ENCODE data around the gene CALHM2. TPM values are rescaled to one million over a fixed set of nuclear protein-coding genes. Genes with fewer than 3 reads are reported as not detected.

CALHM2 gene
- total and polyA plus RNA-seq, 5 donors from 2014 or later: 26.1 to 72.4 (median 40.0) TPM

DNA sequence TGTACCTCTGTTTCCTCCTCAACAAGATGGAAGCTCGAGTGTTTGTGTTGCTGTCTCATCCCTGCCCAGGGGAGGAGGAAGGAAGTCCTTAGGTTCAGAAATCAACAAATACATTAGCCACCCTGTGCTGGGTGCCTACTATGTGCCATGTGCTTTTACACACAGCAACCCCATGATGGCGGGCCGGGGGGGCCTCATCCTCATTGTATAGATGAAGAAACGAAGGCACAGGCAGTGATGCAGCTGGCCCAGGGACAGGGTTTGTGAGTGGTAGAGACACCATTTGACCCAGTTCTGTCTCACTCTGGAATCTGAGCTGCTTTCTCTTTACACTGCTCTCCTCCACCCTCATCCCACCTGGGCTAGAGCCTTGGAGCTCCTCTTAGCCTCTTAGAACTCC lies 1.9 kb upstream of the CALHM2 start:
- H3K4me3 ChIP-seq (ENCODE audit: low read depth, low read length): no peak overlapping the region
- Mint-ChIP-seq H3K27me3 (no peaks in the 10 kb centered on the region), H3K4me1 (peaks cover 0 to 41% (median 28%) of the 10 kb centered on the region in 4 donors), H3K36me3 (peaks cover 10% of the 10 kb centered on the region), H3K27ac (peak overlapping the region; percentile 32 to 86 (median 85)), H3K9me3 (peaks cover 0 to 2% (median 0%) of the 10 kb centered on the region in 7 donors), H3K4me3 (peak overlapping the region; percentile 84 to 97 (median 94))
- peaks cover 44% of the 10 kb centered on the region for H3K4me1 ChIP-seq (ENCODE audit: control insufficient read depth, insufficient read depth, low read length, poor library complexity, severe bottlenecking)
- no peak overlapping the region for H3K27ac ChIP-seq (ENCODE audit: insufficient read depth, low read length, poor library complexity, severe bottlenecking)
- H3K9me3 ChIP-seq (ENCODE audit: control insufficient read depth in 2 of 2, low read length in 2 of 2): no peaks in the 10 kb centered on the region
- H3K27me3 ChIP-seq (ENCODE audit: control insufficient read depth, insufficient read depth, low read length): no peaks in the 10 kb centered on the region
- DNase-seq (no peak), ATAC-seq (ENCODE audit: low read depth in 2 of 2) (no peak)
- H3K36me3 ChIP-seq (ENCODE audit: control insufficient read depth, insufficient read depth, low read length): peaks cover 9% of the 10 kb centered on the region

DNA sequence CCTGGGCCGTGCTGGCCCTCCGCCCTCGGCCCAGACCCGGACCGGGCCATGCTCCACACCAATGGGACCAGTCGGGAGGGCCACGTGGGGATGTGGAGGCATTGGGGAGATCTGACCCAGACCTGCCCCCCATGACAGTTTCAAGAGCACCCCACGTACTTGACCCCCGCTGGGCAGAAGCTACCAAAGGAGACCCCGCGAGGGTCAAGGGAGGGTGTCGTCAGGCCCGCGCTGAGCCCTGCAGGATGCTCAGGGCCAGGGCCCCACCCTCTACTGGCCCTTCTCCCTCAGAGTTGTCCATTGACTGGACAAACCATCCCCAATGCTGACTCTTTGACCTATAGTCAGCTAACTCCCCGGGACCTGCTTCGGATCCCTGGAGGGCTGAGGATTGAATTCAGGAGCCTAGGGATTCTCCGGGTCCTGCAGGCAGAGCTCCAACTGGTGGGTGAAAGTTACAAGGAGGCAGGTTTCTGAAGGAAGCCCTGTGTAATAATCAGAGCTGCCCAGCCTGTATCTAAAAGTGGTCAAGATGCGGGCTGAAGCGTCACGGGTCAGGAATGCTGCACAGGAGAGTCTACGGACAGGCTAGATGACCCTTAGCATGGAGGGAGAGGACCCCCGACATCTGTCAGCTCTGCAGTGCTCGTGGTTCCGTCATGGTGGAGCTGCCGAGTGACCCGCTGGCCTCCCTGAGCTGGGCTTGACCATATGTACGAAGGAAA lies 498 bp upstream of the CALHM2 start:
- Mint-ChIP-seq H3K27me3 (no peaks in the 10 kb centered on the region), H3K9me3 (peaks cover 0 to 2% (median 0%) of the 10 kb centered on the region in 7 donors), H3K27ac (peak overlapping the region; percentile 84 to 92 (median 91)), H3K4me1 (peaks cover 0 to 54% (median 37%) of the 10 kb centered on the region in 4 donors), H3K36me3 (peaks cover 18% of the 10 kb centered on the region), H3K4me3 (peak overlapping the region; percentile 94 to 99 (median 96))
- H3K9me3 ChIP-seq (ENCODE audit: control insufficient read depth in 2 of 2, low read length in 2 of 2): no peaks in the 10 kb centered on the region
- peaks cover 52% of the 10 kb centered on the region for H3K4me1 ChIP-seq (ENCODE audit: control insufficient read depth, insufficient read depth, low read length, poor library complexity, severe bottlenecking)
- peak overlapping the region; percentile 58 for H3K27ac ChIP-seq (ENCODE audit: insufficient read depth, low read length, poor library complexity, severe bottlenecking)
- no peaks in the 10 kb centered on the region for H3K27me3 ChIP-seq (ENCODE audit: control insufficient read depth, insufficient read depth, low read length)
- ATAC-seq (ENCODE audit: low read depth in 2 of 2) (no peak), DNase-seq (no peak)
- peak overlapping the region; percentile 91 for H3K4me3 ChIP-seq (ENCODE audit: low read depth, low read length)
- H3K36me3 ChIP-seq (ENCODE audit: control insufficient read depth, insufficient read depth, low read length): peaks cover 18% of the 10 kb centered on the region

DNA sequence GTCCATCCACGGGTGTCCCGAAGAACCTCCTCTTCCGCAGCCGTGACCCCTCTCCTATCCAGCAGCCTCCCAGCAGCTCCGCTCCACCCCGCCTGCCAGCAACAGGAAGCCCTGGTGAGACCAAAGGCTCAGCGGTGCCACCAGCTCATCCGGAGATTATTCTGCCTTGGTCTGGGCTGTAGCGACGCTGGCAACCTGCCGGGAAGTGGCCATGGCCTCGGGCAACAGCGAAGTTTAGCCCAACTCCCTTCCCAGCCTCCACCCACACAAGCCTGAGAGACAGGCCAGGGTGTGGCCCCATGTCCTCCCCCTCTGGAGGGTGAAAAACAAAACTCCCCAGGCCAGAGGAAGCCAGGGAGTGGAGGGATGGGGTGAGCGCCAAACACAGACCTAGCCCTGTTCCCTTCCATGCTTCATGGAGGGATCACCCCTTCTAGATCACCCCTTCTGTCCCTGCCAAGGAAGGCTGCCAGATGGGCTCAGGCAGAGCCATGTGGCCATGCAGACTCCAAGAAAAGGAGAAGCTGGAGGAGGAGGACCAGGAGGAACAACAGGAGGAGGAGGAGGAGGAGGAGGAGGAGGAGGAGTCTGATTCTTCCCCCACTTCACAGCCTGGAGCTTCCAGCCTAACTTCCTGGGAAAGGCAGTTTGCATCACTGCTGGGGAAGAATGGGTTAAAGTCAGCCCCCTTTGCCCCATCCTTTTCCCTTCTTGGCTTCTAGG lies 918 bp downstream of the CALHM2 start:
- H3K36me3 Mint-ChIP-seq: peaks cover 27% of the 10 kb centered on the region
- peaks cover 0 to 64% (median 41%) of the 10 kb centered on the region in 4 donors for H3K4me1 Mint-ChIP-seq
- H3K4me3 Mint-ChIP-seq: peak overlapping the region; percentile 94 to 99 (median 96)
- DNase-seq: peak; percentile 15 to 78 (median 51)
- H3K9me3 Mint-ChIP-seq: peaks cover 0 to 2% (median 0%) of the 10 kb centered on the region in 7 donors
- Histone ChIP-seq H3K27me3 (ENCODE audit: control insufficient read depth, insufficient read depth, low read length) (no peaks in the 10 kb centered on the region), H3K4me1 (ENCODE audit: control insufficient read depth, insufficient read depth, low read length, poor library complexity, severe bottlenecking) (peaks cover 53% of the 10 kb centered on the region), H3K4me3 (ENCODE audit: low read depth, low read length) (peak overlapping the region; percentile 91), H3K27ac (ENCODE audit: insufficient read depth, low read length, poor library complexity, severe bottlenecking) (peak overlapping the region; percentile 58), H3K36me3 (ENCODE audit: control insufficient read depth, insufficient read depth, low read length) (peaks cover 32% of the 10 kb centered on the region), H3K9me3 (ENCODE audit: control insufficient read depth in 2 of 2, low read length in 2 of 2) (no peaks in the 10 kb centered on the region)
- H3K27ac Mint-ChIP-seq: peak overlapping the region; percentile 91 to 96 (median 92)
- peak; percentile 71 to 80 for ATAC-seq (ENCODE audit: low read depth in 2 of 2)
- H3K27me3 Mint-ChIP-seq: no peaks in the 10 kb centered on the region

DNA sequence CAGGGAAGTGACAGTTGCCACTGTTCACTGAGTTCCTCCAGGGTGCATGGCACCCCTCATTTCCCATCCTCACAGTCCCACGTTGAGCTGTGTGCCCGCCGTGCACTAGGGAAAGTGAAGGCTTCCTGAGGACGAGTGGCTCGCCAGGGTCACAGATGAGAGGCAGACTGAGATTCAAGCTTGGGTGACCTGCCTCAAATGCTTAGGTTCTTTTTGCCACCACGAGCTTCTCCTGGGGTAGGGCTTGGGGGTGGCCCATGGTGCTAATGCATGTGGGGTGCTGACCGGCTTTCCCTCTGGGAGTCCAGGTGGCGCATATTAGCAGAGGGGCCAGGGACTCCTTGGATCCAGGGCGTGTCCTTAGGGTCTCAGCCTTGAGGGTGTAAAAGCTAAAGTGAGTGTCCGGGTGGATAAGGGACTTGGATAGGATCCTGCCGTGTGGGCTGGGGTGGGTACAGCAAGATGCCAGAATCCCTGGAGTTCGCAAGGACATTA lies 1.9 kb downstream of the CALHM2 start:
- peak overlapping the region; percentile 91 for H3K4me3 ChIP-seq (ENCODE audit: low read depth, low read length)
- peaks cover 53% of the 10 kb centered on the region for H3K4me1 ChIP-seq (ENCODE audit: control insufficient read depth, insufficient read depth, low read length, poor library complexity, severe bottlenecking)
- H3K27ac ChIP-seq (ENCODE audit: insufficient read depth, low read length, poor library complexity, severe bottlenecking): peak overlapping the region; percentile 58
- Mint-ChIP-seq H3K4me3 (peak overlapping the region; percentile 94 to 99 (median 96)), H3K36me3 (peaks cover 30% of the 10 kb centered on the region), H3K27ac (peak overlapping the region; percentile 91 to 96 (median 92)), H3K4me1 (peaks cover 0 to 70% (median 43%) of the 10 kb centered on the region in 4 donors), H3K9me3 (peaks cover 0 to 2% (median 0%) of the 10 kb centered on the region in 7 donors), H3K27me3 (no peaks in the 10 kb centered on the region)
- ATAC-seq (ENCODE audit: low read depth in 2 of 2): no peak
- no peak for DNase-seq
- no peaks in the 10 kb centered on the region for H3K27me3 ChIP-seq (ENCODE audit: control insufficient read depth, insufficient read depth, low read length)
- H3K9me3 ChIP-seq (ENCODE audit: control insufficient read depth in 2 of 2, low read length in 2 of 2): no peaks in the 10 kb centered on the region
- H3K36me3 ChIP-seq (ENCODE audit: control insufficient read depth, insufficient read depth, low read length): peaks cover 41% of the 10 kb centered on the region

DNA sequence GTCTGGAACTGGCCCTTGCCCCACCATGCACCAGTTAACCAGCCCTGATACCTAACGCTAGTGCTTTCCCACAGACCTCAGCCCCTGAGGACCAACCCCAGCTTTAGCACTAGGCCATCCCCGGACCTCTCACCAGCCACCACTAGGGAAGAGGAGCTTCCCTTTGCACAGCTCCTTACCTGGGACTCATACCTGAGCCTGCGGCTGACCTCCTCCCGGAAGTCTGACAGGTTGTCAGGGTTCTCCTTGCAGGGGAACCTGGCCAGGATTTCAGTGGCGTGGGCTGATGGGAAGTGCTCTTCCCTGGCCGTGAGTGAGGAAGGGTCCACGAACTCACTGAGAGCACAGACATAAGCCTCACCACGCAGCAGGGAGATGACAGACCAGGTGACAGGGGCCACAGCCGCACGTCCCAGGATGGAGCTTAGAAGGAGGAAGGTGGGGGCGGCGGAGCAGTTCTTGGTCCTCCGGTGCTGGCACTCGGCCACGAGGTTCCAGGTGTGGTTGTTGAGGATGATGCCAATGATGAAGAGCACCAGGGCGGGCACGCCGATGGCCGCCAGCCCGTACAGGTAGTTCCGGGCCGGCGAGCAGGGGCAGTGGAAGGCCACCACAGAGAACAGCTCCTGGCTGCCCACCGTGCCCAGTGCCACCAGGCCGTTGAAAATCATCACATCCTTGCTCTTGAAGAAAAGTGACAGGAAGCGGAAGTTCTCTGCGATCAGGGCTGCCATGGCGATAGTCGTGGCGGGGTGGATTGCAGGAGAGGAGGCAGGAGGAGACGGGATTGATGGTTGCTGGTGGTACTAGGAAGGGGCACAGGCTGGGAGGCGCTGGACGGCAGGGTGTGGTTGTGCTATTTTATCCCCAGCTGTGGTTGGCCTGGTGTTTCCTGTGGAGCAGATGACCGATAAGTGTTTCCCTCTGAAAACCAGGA lies 2.7 kb downstream of the CALHM2 start:
- Mint-ChIP-seq H3K27me3 (no peaks in the 10 kb centered on the region), H3K4me3 (peak overlapping the region; percentile 92 to 97 (median 94)), H3K9me3 (peaks cover 0 to 2% (median 0%) of the 10 kb centered on the region in 7 donors), H3K4me1 (peaks cover 0 to 74% (median 45%) of the 10 kb centered on the region in 4 donors), H3K36me3 (peaks cover 37% of the 10 kb centered on the region), H3K27ac (peak overlapping the region; percentile 88 to 96 (median 91))
- Histone ChIP-seq H3K27me3 (ENCODE audit: control insufficient read depth, insufficient read depth, low read length) (no peaks in the 10 kb centered on the region), H3K4me1 (ENCODE audit: control insufficient read depth, insufficient read depth, low read length, poor library complexity, severe bottlenecking) (peaks cover 53% of the 10 kb centered on the region), H3K9me3 (ENCODE audit: control insufficient read depth in 2 of 2, low read length in 2 of 2) (no peaks in the 10 kb centered on the region), H3K36me3 (ENCODE audit: control insufficient read depth, insufficient read depth, low read length) (peaks cover 49% of the 10 kb centered on the region), H3K27ac (ENCODE audit: insufficient read depth, low read length, poor library complexity, severe bottlenecking) (peak overlapping the region; percentile 45), H3K4me3 (ENCODE audit: low read depth, low read length) (peak overlapping the region; percentile 91)
- DNase-seq (no peak), ATAC-seq (ENCODE audit: low read depth in 2 of 2) (no peak)

DNA sequence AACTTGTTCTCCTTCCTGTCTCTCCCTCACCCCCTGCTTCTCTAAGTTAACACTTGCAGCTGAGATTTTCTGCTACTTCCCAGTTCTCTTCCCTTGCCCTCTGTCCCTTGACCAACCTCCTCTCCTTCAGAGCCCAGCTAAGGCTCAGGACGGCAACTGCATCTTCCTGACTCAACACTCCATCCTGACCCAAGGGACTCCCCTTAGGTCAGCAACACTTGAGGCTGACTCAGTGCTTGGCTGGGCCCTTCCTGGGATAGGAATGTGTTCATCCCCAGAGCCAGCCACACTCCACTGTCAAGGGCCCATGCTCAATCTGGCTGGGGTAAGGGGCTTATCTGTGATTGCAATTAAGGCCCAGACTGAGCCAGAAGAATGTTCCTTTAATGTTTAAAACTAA lies 3.4 kb downstream of the CALHM2 start:
- Mint-ChIP-seq H3K9me3 (peaks cover 0 to 2% (median 0%) of the 10 kb centered on the region in 7 donors), H3K36me3 (peaks cover 44% of the 10 kb centered on the region), H3K27ac (peak overlapping the region; percentile 56 to 96 (median 91)), H3K4me3 (peak overlapping the region in 3 of 4 donors; percentile 94 to 97 (median 95)), H3K4me1 (peaks cover 0 to 71% (median 43%) of the 10 kb centered on the region in 4 donors), H3K27me3 (no peaks in the 10 kb centered on the region)
- Histone ChIP-seq H3K4me3 (ENCODE audit: low read depth, low read length) (peak overlapping the region; percentile 57), H3K9me3 (ENCODE audit: control insufficient read depth in 2 of 2, low read length in 2 of 2) (no peaks in the 10 kb centered on the region), H3K4me1 (ENCODE audit: control insufficient read depth, insufficient read depth, low read length, poor library complexity, severe bottlenecking) (peaks cover 49% of the 10 kb centered on the region), H3K27me3 (ENCODE audit: control insufficient read depth, insufficient read depth, low read length) (no peaks in the 10 kb centered on the region), H3K27ac (ENCODE audit: insufficient read depth, low read length, poor library complexity, severe bottlenecking) (peak overlapping the region; percentile 45), H3K36me3 (ENCODE audit: control insufficient read depth, insufficient read depth, low read length) (peaks cover 56% of the 10 kb centered on the region)
- DNase-seq (no peak), ATAC-seq (ENCODE audit: low read depth in 2 of 2) (no peak)

DNA sequence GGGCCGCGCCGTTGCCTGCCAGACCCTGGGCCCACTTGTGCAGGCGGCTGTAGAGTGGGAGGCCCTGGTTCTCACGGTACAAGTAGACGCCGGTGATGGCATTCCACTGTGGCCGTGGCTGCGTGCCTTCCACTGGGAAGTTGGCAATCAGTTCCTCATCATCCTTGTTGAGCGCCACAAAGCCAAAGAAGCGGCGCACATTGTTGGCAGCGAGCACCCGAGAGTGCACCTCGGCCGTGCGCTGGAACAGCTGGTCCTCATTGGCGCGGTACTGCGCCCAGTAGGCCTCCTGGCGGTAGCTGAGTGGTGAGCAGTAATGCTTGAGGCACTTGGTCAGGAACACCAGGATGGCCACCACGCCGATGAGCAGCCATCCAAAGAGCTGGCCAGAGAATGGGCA lies 5.0 kb downstream of the CALHM2 start:
- peaks cover 45% of the 10 kb centered on the region for H3K36me3 Mint-ChIP-seq
- peak overlapping the region in 2 of 3 donors; percentile 69 to 79 for H3K27ac Mint-ChIP-seq
- Histone ChIP-seq H3K9me3 (ENCODE audit: control insufficient read depth in 2 of 2, low read length in 2 of 2) (no peaks in the 10 kb centered on the region), H3K36me3 (ENCODE audit: control insufficient read depth, insufficient read depth, low read length) (peaks cover 72% of the 10 kb centered on the region), H3K4me3 (ENCODE audit: low read depth, low read length) (no peak overlapping the region), H3K27me3 (ENCODE audit: control insufficient read depth, insufficient read depth, low read length) (no peaks in the 10 kb centered on the region), H3K4me1 (ENCODE audit: control insufficient read depth, insufficient read depth, low read length, poor library complexity, severe bottlenecking) (peaks cover 39% of the 10 kb centered on the region), H3K27ac (ENCODE audit: insufficient read depth, low read length, poor library complexity, severe bottlenecking) (no peak overlapping the region)
- no peaks in the 10 kb centered on the region for H3K27me3 Mint-ChIP-seq
- DNase-seq: no peak
- ATAC-seq (ENCODE audit: low read depth in 2 of 2): no peak
- H3K4me3 Mint-ChIP-seq: peak overlapping the region in 2 of 4 donors; percentile 41 to 72
- peaks cover 0 to 58% (median 37%) of the 10 kb centered on the region in 4 donors for H3K4me1 Mint-ChIP-seq
- peaks cover 0 to 2% (median 0%) of the 10 kb centered on the region in 7 donors for H3K9me3 Mint-ChIP-seq

Measured in CD4-positive, CD25-positive, alpha-beta regulatory T cell (primary cell).